ENCODE results near the gene BCAN.
A peak's percentile ranks its signal among the peaks of the same experiment; 100 is the strongest.
"Not testable (repeated sequence)": the region's sequence is repeated elsewhere in the genome, so short reads cannot be mapped to it uniquely, and the experiment has no call there.

The BCAN gene

GRCh38 chr1:156616463-156616862, 25.5 kb upstream of the BCAN start:
- no peak for FAIRE-seq

GRCh38 chr1:156618853-156619581, 22.9 kb upstream of the BCAN start, which contains the start of gene HAPLN2:
HAPLN2 (plus strand) TSS chr1:156619415; CDS start chr1:156623491, 4,076 bp downstream.
- no peak for FAIRE-seq

- no peak for FAIRE-seq
Measured at GRCh38 chr1:156619582-156619955, 22.3 kb upstream of the BCAN start.

GRCh38 chr1:156622581-156623297, 19.2 kb upstream of the BCAN start:
- no peak for FAIRE-seq

GRCh38 chr1:156623946-156624813, 17.7 kb upstream of the BCAN start:
- no peak for FAIRE-seq

GRCh38 chr1:156624814-156625435, 17.0 kb upstream of the BCAN start:
- no peak for FAIRE-seq

GRCh38 chr1:156625436-156626078, 16.4 kb upstream of the BCAN start:
- FAIRE-seq: no peak

GRCh38 chr1:156626079-156626438, 15.9 kb upstream of the BCAN start:
- FAIRE-seq: no peak

- FAIRE-seq: peak; percentile 88
Measured at GRCh38 chr1:156627313-156627880, 14.5 kb upstream of the BCAN start.

- FAIRE-seq: no peak
Measured at GRCh38 chr1:156629823-156630449, 12.0 kb upstream of the BCAN start.

- not testable (repeated sequence) for FAIRE-seq
Measured at GRCh38 chr1:156631152-156631551, 10.8 kb upstream of the BCAN start.

- no peak for FAIRE-seq
Measured at GRCh38 chr1:156632355-156632754, 9.6 kb upstream of the BCAN start.

- FAIRE-seq: no peak
Measured at GRCh38 chr1:156638189-156638985, 3.5 kb upstream of the BCAN start.

GRCh38 chr1:156639601-156640101, 2.3 kb upstream of the BCAN start:
- FAIRE-seq: no peak

GRCh38 chr1:156640842-156641706, 843 bp upstream of the BCAN start:
- FAIRE-seq: no peak

GRCh38 chr1:156642265-156643048, 540 bp downstream of the BCAN start:
- no peak for FAIRE-seq

GRCh38 chr1:156643049-156643777, 1.3 kb downstream of the BCAN start:
- no peak for FAIRE-seq

- no peak for FAIRE-seq
Measured at GRCh38 chr1:156643778-156644092, 1.8 kb downstream of the BCAN start.
